HL-60 (cell line): ENCODE results near the gene SFTPB.
"Not testable (repeated sequence)": the region's sequence is repeated elsewhere in the genome, so short reads cannot be mapped to it uniquely, and the experiment has no call there.

Experiments
- DNase-seq, 2 experiments: peaks; one replicate each; pipeline ENCODE4 v3.0.0-alpha.2; 2010 to 2020; ENCODE audit warnings: low read depth in 1 of 2, low spot score in 1 of 2
- H3K27ac ChIP-seq: fragments of 250-450 bp; sonication (Bioruptor Pico); replicated peaks from 2 replicates; pipeline ENCODE4 v1.5.1; 2020; ENCODE audit warnings: mild to moderate bottlenecking, moderate library complexity
- H3K27me3 ChIP-seq: fragments of 250-450 bp; sonication (Bioruptor Pico); 2 replicates; pipeline ENCODE4 v1.5.1; 2021; ENCODE audit warnings: mild to moderate bottlenecking, moderate library complexity; ENCODE audit not compliant: insufficient read depth, poor library complexity, severe bottlenecking
- H3K4me3 ChIP-seq: replicated peaks from 2 replicates; pipeline ENCODE4 v1.5.1; 2011; ENCODE audit warnings: mild to moderate bottlenecking, control low read depth, low read length; ENCODE audit not compliant: insufficient read depth
- CTCF ChIP-seq: IDR thresholded peaks from one replicate; pipeline ENCODE4 v1.5.1; 2011; ENCODE audit warnings: low read length, control low read depth, inconsistent platforms; ENCODE audit not compliant: insufficient read depth
- GABPA ChIP-seq: IDR thresholded peaks from 2 replicates; pipeline ENCODE4 v1.6.1; 2012; ENCODE audit warnings: low read depth
- POLR2AphosphoS5 ChIP-seq: IDR thresholded peaks from 2 replicates; pipeline ENCODE4 v1.6.1; 2012; ENCODE audit warnings: low read depth
- REST ChIP-seq: IDR thresholded peaks from 2 replicates; pipeline ENCODE4 v1.6.1; 2012; ENCODE audit warnings: low read depth; ENCODE audit not compliant: insufficient replicate concordance
- SPI1 ChIP-seq: IDR thresholded peaks from 2 replicates; pipeline ENCODE4 v1.6.1; 2012; ENCODE audit warnings: low read depth, mild to moderate bottlenecking, borderline replicate concordance
- long read RNA-seq: library from polyadenylated mRNA; unstranded; transcript quantifications from one replicate; pipeline ENCODE4 v2.0.0, GENCODE V29; 2020

SFTPB gene
- long read RNA-seq: 0 reads

- DNase-seq: no peak
- Histone ChIP-seq H3K27ac (0 out of 2 replicates have a peak within 1 kb of the TSS, but pooled peaks have one; percentile 21), H3K4me3 (no peak within 1 kb of the TSS), H3K27me3 (no peaks in the 10 kb centered on the region)
- TF ChIP-seq SPI1 (no peak), GABPA (no peak), REST (no peak), CTCF (no peak), POLR2AphosphoS5 (no peak)
These were observed at the start of gene SFTPB for GRCh38 chr2:85668009-85668856. Gene SFTPB (minus strand): TSS chr2:85668199. CDS start chr2:85668183, 16 bp downstream.

GRCh38 chr2:85717308-85718008 is 49.5 kb upstream of the SFTPB start:
- DNase-seq: no peak
- TF ChIP-seq SPI1 (no peak), POLR2AphosphoS5 (no peak), REST (no peak), CTCF (no peak), GABPA (no peak)
- Histone ChIP-seq H3K27me3 (no peaks in the 10 kb centered on the region), H3K27ac (no peak overlapping the region), H3K4me3 (no peak overlapping the region)

GRCh38 chr2:85716346-85716914 is 48.4 kb upstream of the SFTPB start:
- DNase-seq: peak in 1 of 2 experiments; percentile 55
- Histone ChIP-seq H3K4me3 (no peak overlapping the region), H3K27me3 (no peaks in the 10 kb centered on the region), H3K27ac (peak overlapping the region; percentile 47)
- no peak for TF ChIP-seq GABPA
- no peak for TF ChIP-seq POLR2AphosphoS5
- peak; percentile 52; the same call in 1 of the 2 replicates for TF ChIP-seq SPI1

GRCh38 chr2:85714841-85715240 is 46.8 kb upstream of the SFTPB start:
- DNase-seq: no peak
- Histone ChIP-seq H3K27ac (peak overlapping the region; percentile 91), H3K27me3 (no peaks in the 10 kb centered on the region), H3K4me3 (no peak overlapping the region)
- TF ChIP-seq CTCF (no peak), POLR2AphosphoS5 (no peak), GABPA (no peak), REST (no peak), SPI1 (no peak)

- H3K27ac ChIP-seq: peak overlapping the region; percentile 91
- H3K27me3 ChIP-seq, DNase-seq, H3K4me3 ChIP-seq: not testable (repeated sequence)
These were observed 46.4 kb upstream of the SFTPB start for GRCh38 chr2:85714421-85714820.
